Upper lobe of left lung (tissue), 6 donors: ENCODE measurements around the gene CIC. TPM values are rescaled to one million over a fixed set of nuclear protein-coding genes. Genes with fewer than 3 reads are reported as not detected.

Experiments
- ATAC-seq, 2 donors: fragments of 200-7000 bp; cut with Tn5 transposase; one replicate each; pipeline ENCODE4 v1.9.1; 2022; ENCODE audit warnings: mild to moderate bottlenecking in 2 of 2, moderate library complexity in 2 of 2; ENCODE audit not compliant: low FRiP score in 2 of 2
- DNase-seq, 2 donors: peaks; one replicate each; pipeline ENCODE4 v3.0.0-alpha.2; 2019 to 2020
- H3K27ac ChIP-seq, 4 donors: fragments of 200-600 bp; sonication (generic); one replicate each; pipeline ENCODE4 v1.5.1; 2016 to 2019
- H3K27me3 ChIP-seq, 4 donors: fragments of 200-600 bp; sonication (generic); one replicate each; pipeline ENCODE4 v1.5.1; 2017 to 2019
- H3K36me3 ChIP-seq, 4 donors: fragments of 200-600 bp; sonication (generic); one replicate each; pipeline ENCODE4 v1.5.1; 2016 to 2019
- H3K4me1 ChIP-seq, 4 donors: fragments of 200-600 bp; sonication (generic); one replicate each; pipeline ENCODE4 v1.5.1; 2018 to 2019
- H3K4me3 ChIP-seq, 4 donors: fragments of 200-600 bp; sonication (generic); one replicate each; pipeline ENCODE4 v1.5.1; 2017 to 2019; ENCODE audit warnings: mild to moderate bottlenecking in 2 of 4, moderate library complexity in 1 of 4
- H3K9me3 ChIP-seq, 4 donors: fragments of 200-600 bp; sonication (generic); one replicate each; pipeline ENCODE4 v1.5.1; 2018 to 2019
- CTCF ChIP-seq, 6 experiments: fragments of 450-650 bp in 4 of 6; fragments of 200-600 bp in 2 of 6; sonication (generic) in 2 of 6; IDR thresholded peaks; one replicate each; pipeline ENCODE4 v1.5.1; 2016 to 2019; ENCODE audit warnings: antibody characterized with exemption in 6 of 6
- EP300 ChIP-seq, 4 donors: sonication (generic); formaldehyde crosslinking; IDR thresholded peaks; one replicate each; pipeline ENCODE4 v1.5.1; 2017; ENCODE audit warnings: antibody characterized with exemption in 4 of 4, control low read depth in 2 of 4
- POLR2A ChIP-seq, 4 donors: fragments of 450-650 bp; IDR thresholded peaks; one replicate each; pipeline ENCODE4 v1.5.1; 2016 to 2017; ENCODE audit warnings: antibody characterized with exemption in 4 of 4, mild to moderate bottlenecking in 2 of 4
- POLR2AphosphoS5 ChIP-seq, 2 donors: sonication (generic); formaldehyde crosslinking; IDR thresholded peaks; one replicate each; pipeline ENCODE4 v1.5.1; 2017; ENCODE audit warnings: antibody characterized with exemption in 2 of 2
- WGBS, 2 donors: methylation state at CpG; one replicate each; pipeline ENCODE4 v1.1.5; 2017 to 2018; 5-methylcytosine and 5-hydroxymethylcytosine counted together
- total RNA-seq, 6 donors: library from RNA; depleted of rRNA in 4 of 6; stranded (reverse); fragments of >200 nt in 4 of 6; gene quantifications; one replicate each; pipeline versions ENCODE4 v1.1.0 to v1.2.1, GENCODE V29; 2016 to 2021
- donor health status: DM: no; HTN: no; CAD: no; lungs with moderate emphysema.
- donor health status: DM: no; HTN: yes; CAD: no; lungs with severe emphysema.

The CIC gene
- total RNA-seq, 6 donors from 2014 or later, result 52.6 to 170 (median 77.7) TPM

- DNase-seq (no peak), ATAC-seq (no peak)
- no peak for TF ChIP-seq EP300 (IDR thresholded peaks at IDR 0.05)
- no peak for TF ChIP-seq CTCF (IDR thresholded peaks at IDR 0.05)
- no peak for TF ChIP-seq POLR2AphosphoS5 (IDR thresholded peaks at IDR 0.05)
- TF ChIP-seq POLR2A (IDR thresholded peaks at IDR 0.05), result no peak
- peaks cover 11 to 23% (median 20%) of the 10 kb centered on the region in 4 donors for H3K4me1 ChIP-seq
- H3K4me3 ChIP-seq, result no peak overlapping the region
- WGBS, 2 donors, result 78 to 84% methylated on average over 5 of the region's 5 CpGs
- H3K27me3 ChIP-seq, result peaks cover 0 to 25% (median 7%) of the 10 kb centered on the region in 4 donors
- H3K9me3 ChIP-seq, result no peaks in the 10 kb centered on the region
- no peak overlapping the region for H3K27ac ChIP-seq
- no peaks in the 10 kb centered on the region for H3K36me3 ChIP-seq
These were observed 46.0 kb downstream of the CIC start for GRCh38 chr19:42315024-42315423.

GRCh38 chr19:42316223-42317211, 47.5 kb downstream of the CIC start:
- peak; percentile 41 to 60 for ATAC-seq

GRCh38 chr19:42317535-42317934, 48.5 kb downstream of the CIC start:
- Histone ChIP-seq H3K4me3 (no peak overlapping the region), H3K4me1 (peaks cover 11 to 22% (median 19%) of the 10 kb centered on the region in 4 donors), H3K36me3 (no peaks in the 10 kb centered on the region), H3K9me3 (no peaks in the 10 kb centered on the region), H3K27me3 (peaks cover 0 to 19% (median 11%) of the 10 kb centered on the region in 4 donors), H3K27ac (no peak overlapping the region)
- TF ChIP-seq CTCF (IDR thresholded peaks at IDR 0.05) (no peak), POLR2AphosphoS5 (IDR thresholded peaks at IDR 0.05) (no peak), EP300 (IDR thresholded peaks at IDR 0.05) (no peak), POLR2A (IDR thresholded peaks at IDR 0.05) (no peak)
- DNase-seq (no peak), ATAC-seq (no peak)
- WGBS, 2 donors, result 90 to 91% methylated on average over 13 of the region's 13 CpGs

More at GRCh38 chr19:42316223-42317211, 47.5 kb downstream of the CIC start:
- no peak for TF ChIP-seq POLR2AphosphoS5 (IDR thresholded peaks at IDR 0.05)
- no peak for TF ChIP-seq CTCF (IDR thresholded peaks at IDR 0.05)
- no peak for TF ChIP-seq EP300 (IDR thresholded peaks at IDR 0.05)
- no peak for TF ChIP-seq POLR2A (IDR thresholded peaks at IDR 0.05)
- peaks cover 0 to 25% (median 7%) of the 10 kb centered on the region in 4 donors for H3K27me3 ChIP-seq
- H3K36me3 ChIP-seq, result no peaks in the 10 kb centered on the region
- no peaks in the 10 kb centered on the region for H3K9me3 ChIP-seq
- DNase-seq, result peak; percentile 51 to 86
- peaks cover 11 to 23% (median 20%) of the 10 kb centered on the region in 4 donors for H3K4me1 ChIP-seq
- peak overlapping the region in 1 of 4 donors; percentile 24 for H3K4me3 ChIP-seq
- WGBS, 2 donors, result 22 to 30% methylated on average over 15 to 25 of the region's 28 CpGs
- H3K27ac ChIP-seq, result no peak overlapping the region

GRCh38 chr19:42322305-42322704, 53.3 kb downstream of the CIC start:
- no peaks in the 10 kb centered on the region for H3K9me3 ChIP-seq
- ATAC-seq (no peak), DNase-seq (no peak)
- TF ChIP-seq CTCF (IDR thresholded peaks at IDR 0.05) (no peak), POLR2A (IDR thresholded peaks at IDR 0.05) (no peak), POLR2AphosphoS5 (IDR thresholded peaks at IDR 0.05) (no peak), EP300 (IDR thresholded peaks at IDR 0.05) (no peak)
- peaks cover 22 to 33% (median 23%) of the 10 kb centered on the region in 4 donors for H3K4me1 ChIP-seq
- H3K4me3 ChIP-seq, result no peak overlapping the region
- H3K27me3 ChIP-seq, result peaks cover 0 to 28% (median 16%) of the 10 kb centered on the region in 4 donors
- no peak overlapping the region for H3K27ac ChIP-seq
- H3K36me3 ChIP-seq, result no peaks in the 10 kb centered on the region
- WGBS, 2 donors, result 70 to 73% methylated on average over 9 of the region's 9 CpGs
